Dermis microvascular lymphatic vessel endothelial cell (primary cell): ENCODE measurements around the gene CHRM5. TPM values are rescaled to one million over a fixed set of nuclear protein-coding genes. Genes with fewer than 3 reads are reported as not detected.
"Not testable (repeated sequence)": the region's sequence is repeated elsewhere in the genome, so short reads cannot be mapped to it uniquely, and the experiment has no call there.

Source experiments
- DNase-seq, 2 donors: peaks; one replicate each; pipeline versions ENCODE4 v3.0.0 to v3.0.0-alpha.2; 2010; ENCODE audit warnings: low read depth in 2 of 2
- total RNA-seq: library from RNA; depleted of rRNA; stranded (reverse); fragments of >200 nt; gene quantifications from 2 replicates; pipeline ENCODE4 v1.2.1, GENCODE V29; 2014

Gene CHRM5
- total RNA-seq, 1 donor from 2014 or later = under 0.01 TPM

- DNase-seq = peak in 1 of 2 donors; percentile 47
These were observed 70.8 kb downstream of the CHRM5 start, which contains the start of gene AVEN for GRCh38 chr15:34038871-34039789. TSS of gene AVEN (minus strand) at chr15:34039204. CDS start at chr15:34039046, 158 bp downstream.

- DNase-seq = no peak
These were observed 71.5 kb downstream of the CHRM5 start for GRCh38 chr15:34039790-34040113.

- DNase-seq = no peak
These were observed 75.1 kb downstream of the CHRM5 start for GRCh38 chr15:34043391-34043790.

- DNase-seq = no peak
These were observed 75.5 kb downstream of the CHRM5 start for GRCh38 chr15:34043813-34044212.

- DNase-seq = no peak
These were observed 78.3 kb downstream of the CHRM5 start for GRCh38 chr15:34046471-34047145.

- no peak for DNase-seq
These were observed 79.8 kb downstream of the CHRM5 start for GRCh38 chr15:34047893-34048775.

- no peak for DNase-seq
These were observed 80.8 kb downstream of the CHRM5 start for GRCh38 chr15:34049112-34049511.

GRCh38 chr15:34050385-34050784 lies 82.1 kb downstream of the CHRM5 start:
- DNase-seq = not testable (repeated sequence)

GRCh38 chr15:34054081-34054707 lies 85.9 kb downstream of the CHRM5 start:
- DNase-seq = no peak

GRCh38 chr15:34055868-34056595 lies 87.7 kb downstream of the CHRM5 start:
- peak in 1 of 2 donors; percentile 43 for DNase-seq

GRCh38 chr15:34056911-34057310 lies 88.6 kb downstream of the CHRM5 start:
- DNase-seq = no peak

GRCh38 chr15:34059476-34059875 lies 91.2 kb downstream of the CHRM5 start:
- DNase-seq = no peak

GRCh38 chr15:34059946-34060345 lies 91.6 kb downstream of the CHRM5 start:
- no peak for DNase-seq

GRCh38 chr15:34064438-34064837 lies 96.1 kb downstream of the CHRM5 start:
- DNase-seq = peak in 1 of 2 donors; percentile 30

GRCh38 chr15:34065261-34065660 lies 97.0 kb downstream of the CHRM5 start:
- no peak for DNase-seq

- DNase-seq = no peak
These were observed 97.6 kb downstream of the CHRM5 start for GRCh38 chr15:34065941-34066340.

GRCh38 chr15:34070003-34070402 lies 101.7 kb downstream of the CHRM5 start:
- DNase-seq = no peak

GRCh38 chr15:34076785-34077184 lies 108.5 kb downstream of the CHRM5 start:
- DNase-seq = no peak

GRCh38 chr15:34078900-34079299 lies 110.6 kb downstream of the CHRM5 start:
- DNase-seq = no peak

- DNase-seq = no peak
These were observed 111.6 kb downstream of the CHRM5 start for GRCh38 chr15:34079904-34080303.

GRCh38 chr15:34084086-34084485 lies 115.8 kb downstream of the CHRM5 start:
- no peak for DNase-seq
